Activated CD8-positive, alpha-beta T cell treated with anti-CD3 and anti-CD28 coated beads for 36 hours (primary cell): ENCODE measurements around the gene SERPINH1. TPM values are rescaled to one million over a fixed set of nuclear protein-coding genes. Genes with fewer than 3 reads are reported as not detected.
A peak's percentile ranks its signal among the peaks of the same experiment; 100 is the strongest.

Experiments
- ATAC-seq: fragments of 200-7000 bp; cut with Tn5 transposase; one replicate; pipeline ENCODE4 v1.10.0; 2021; ENCODE audit warnings: mild to moderate bottlenecking, moderate library complexity
- CTCF ChIA-PET: fragments of 350-600 bp; sonication (Branson Sonifier 250); formaldehyde crosslinking; loops from one replicate; lab custom pipeline; 2021; ENCODE audit warnings: antibody characterized with exemption; lab: Charles Lee
- POLR2A ChIA-PET: fragments of 350-600 bp; sonication (Branson Sonifier 250); formaldehyde crosslinking; loops from one replicate; lab custom pipeline; 2021; ENCODE audit warnings: antibody characterized with exemption; lab: Charles Lee
- DNase-seq: peaks from one replicate; pipeline ENCODE4 v3.0.0-alpha.2; 2020
- H3K27ac Mint-ChIP-seq: one replicate; pipeline ENCODE4 v1.8.0; 2021; ENCODE audit warnings: mild to moderate bottlenecking, mixed read lengths
- H3K27me3 Mint-ChIP-seq: one replicate; pipeline ENCODE4 v1.8.0; 2021; ENCODE audit warnings: mixed read lengths
- H3K36me3 Mint-ChIP-seq: one replicate; pipeline ENCODE4 v1.8.0; 2021; ENCODE audit warnings: low read depth, mixed read lengths
- H3K4me1 Mint-ChIP-seq: one replicate; pipeline ENCODE4 v1.8.0; 2021; ENCODE audit warnings: low read depth, mixed read lengths
- H3K4me3 Mint-ChIP-seq: one replicate; pipeline ENCODE4 v1.8.0; 2021; ENCODE audit warnings: mild to moderate bottlenecking, moderate library complexity, mixed read lengths
- H3K9me3 Mint-ChIP-seq: one replicate; pipeline ENCODE4 v1.8.0; 2021; ENCODE audit warnings: mixed read lengths
- intact Hi-C: fragments of 100-400 bp; cut with micrococcal nuclease; formaldehyde crosslinking; loops from one replicate; pipeline ENCODE4 v1.10.0; 2022
- total RNA-seq, 2 experiments: library from RNA; stranded (reverse); gene quantifications; one replicate each; pipeline ENCODE4 v1.2.3, GENCODE V29; 2021
- TF ChIP-seq, protein P1 (sequence below): fragments of 200-600 bp; IDR thresholded peaks from one replicate; pipeline ENCODE4 v1.8.0; 2022; ENCODE audit warnings: antibody characterized with exemption, mild to moderate bottlenecking

SERPINH1 gene
- total RNA-seq, 2 experiments from 2014 or later = 15.7 to 17.7 TPM

DNA sequence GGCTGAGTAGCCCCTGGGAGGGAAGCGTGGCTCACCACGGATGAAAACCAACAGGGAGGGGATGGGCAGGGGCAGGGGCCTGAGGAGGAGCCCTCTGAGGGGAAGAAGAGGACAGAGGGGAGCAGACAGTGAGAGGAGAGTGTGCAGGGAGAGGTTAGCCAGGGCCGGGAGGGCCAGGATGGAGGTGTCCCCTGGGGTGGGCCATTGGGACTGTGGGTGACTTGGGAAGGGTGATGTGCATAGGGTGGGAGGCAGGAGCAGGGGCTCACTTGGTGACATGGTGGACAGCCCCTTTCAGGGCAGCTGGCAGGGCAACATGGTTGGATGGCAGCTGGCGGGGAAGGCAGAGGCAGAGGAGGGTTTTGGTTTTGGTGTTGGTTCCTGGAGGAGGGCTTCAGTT is 30.7 kb upstream of the SERPINH1 start:
- POLR2A ChIA-PET = no interaction called here
- CTCF ChIA-PET = interaction anchor here (0.8 to 8.3 kb wide), 26 partner anchors 8 to 290 kb away, joined by 3 to 130 read pairs (median 4); no protein-coding TSS in a partner anchor
- Mint-ChIP-seq H3K27me3 (no peaks in the 10 kb centered on the region), H3K4me1 (peaks cover 22% of the 10 kb centered on the region), H3K36me3 (no peaks in the 10 kb centered on the region), H3K27ac (no peak overlapping the region), H3K9me3 (no peaks in the 10 kb centered on the region), H3K4me3 (no peak overlapping the region)
- DNase-seq = no peak
- TF ChIP-seq, protein P1, sequence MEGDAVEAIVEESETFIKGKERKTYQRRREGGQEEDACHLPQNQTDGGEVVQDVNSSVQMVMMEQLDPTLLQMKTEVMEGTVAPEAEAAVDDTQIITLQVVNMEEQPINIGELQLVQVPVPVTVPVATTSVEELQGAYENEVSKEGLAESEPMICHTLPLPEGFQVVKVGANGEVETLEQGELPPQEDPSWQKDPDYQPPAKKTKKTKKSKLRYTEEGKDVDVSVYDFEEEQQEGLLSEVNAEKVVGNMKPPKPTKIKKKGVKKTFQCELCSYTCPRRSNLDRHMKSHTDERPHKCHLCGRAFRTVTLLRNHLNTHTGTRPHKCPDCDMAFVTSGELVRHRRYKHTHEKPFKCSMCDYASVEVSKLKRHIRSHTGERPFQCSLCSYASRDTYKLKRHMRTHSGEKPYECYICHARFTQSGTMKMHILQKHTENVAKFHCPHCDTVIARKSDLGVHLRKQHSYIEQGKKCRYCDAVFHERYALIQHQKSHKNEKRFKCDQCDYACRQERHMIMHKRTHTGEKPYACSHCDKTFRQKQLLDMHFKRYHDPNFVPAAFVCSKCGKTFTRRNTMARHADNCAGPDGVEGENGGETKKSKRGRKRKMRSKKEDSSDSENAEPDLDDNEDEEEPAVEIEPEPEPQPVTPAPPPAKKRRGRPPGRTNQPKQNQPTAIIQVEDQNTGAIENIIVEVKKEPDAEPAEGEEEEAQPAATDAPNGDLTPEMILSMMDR = no peak
- ATAC-seq = no peak
- intact Hi-C loops = loop anchor here (5.0 to 10.0 kb wide), 2 partner anchors 144 to 257 kb away; no protein-coding TSS in a partner anchor

DNA sequence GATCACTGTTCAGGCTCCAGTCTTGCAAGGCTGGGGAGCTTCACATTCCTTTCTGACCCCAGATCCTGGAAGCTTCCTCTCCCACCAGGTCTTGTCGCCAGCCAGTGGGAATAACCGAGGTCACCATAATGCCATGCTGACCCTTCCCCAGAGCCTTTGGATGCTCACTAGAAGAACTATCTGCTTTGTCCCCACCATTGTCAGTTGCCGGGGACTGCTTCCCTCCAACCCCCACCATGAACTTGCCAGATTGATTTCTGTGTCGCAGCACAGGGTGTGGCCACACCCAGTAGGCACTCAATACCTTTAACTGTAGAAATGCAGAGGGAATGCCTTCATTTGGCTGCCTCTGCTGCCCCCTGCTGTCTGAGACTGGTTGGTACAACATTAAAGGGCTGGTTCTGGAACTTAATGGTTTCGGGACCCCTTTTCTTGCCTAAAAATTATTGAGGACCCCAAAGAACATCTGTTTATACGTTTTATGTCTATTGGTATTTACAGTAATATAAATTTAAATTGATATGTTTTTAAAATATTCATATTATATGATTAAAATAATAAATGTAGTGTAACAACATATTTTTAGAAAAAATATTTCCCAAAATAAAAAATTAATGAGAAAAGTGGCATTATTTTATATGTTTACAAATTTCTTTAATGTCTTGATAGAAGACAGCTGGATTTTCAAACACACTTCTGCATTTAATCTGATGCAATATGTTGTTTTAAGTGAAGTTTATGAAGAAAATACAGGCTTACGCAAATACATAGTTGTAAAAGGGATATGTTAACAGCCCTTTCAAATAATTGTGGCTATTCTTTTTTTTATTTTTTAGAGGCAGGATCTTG is 29.6 kb upstream of the SERPINH1 start:
- Mint-ChIP-seq H3K36me3 (no peaks in the 10 kb centered on the region), H3K9me3 (no peaks in the 10 kb centered on the region), H3K4me1 (peaks cover 31% of the 10 kb centered on the region), H3K27me3 (no peaks in the 10 kb centered on the region), H3K27ac (no peak overlapping the region), H3K4me3 (no peak overlapping the region)
- TF ChIP-seq, protein P1 = peak; percentile 95
- ChIA-PET CTCF (interaction anchor here (0.7 to 8.3 kb wide), 40 partner anchors 8 to 291 kb away, joined by 3 to 130 read pairs (median 4); no protein-coding TSS in a partner anchor), POLR2A (interaction anchor here (1.0 kb wide), 1 partner anchor 96 kb away, joined by 3 read pairs; no protein-coding TSS in a partner anchor)
- intact Hi-C loops = loop anchor here (1.0 to 10.0 kb wide), 3 partner anchors 87 to 258 kb away; no protein-coding TSS in a partner anchor
- peak; percentile 81 for ATAC-seq
- peak; percentile 89 for DNase-seq

DNA sequence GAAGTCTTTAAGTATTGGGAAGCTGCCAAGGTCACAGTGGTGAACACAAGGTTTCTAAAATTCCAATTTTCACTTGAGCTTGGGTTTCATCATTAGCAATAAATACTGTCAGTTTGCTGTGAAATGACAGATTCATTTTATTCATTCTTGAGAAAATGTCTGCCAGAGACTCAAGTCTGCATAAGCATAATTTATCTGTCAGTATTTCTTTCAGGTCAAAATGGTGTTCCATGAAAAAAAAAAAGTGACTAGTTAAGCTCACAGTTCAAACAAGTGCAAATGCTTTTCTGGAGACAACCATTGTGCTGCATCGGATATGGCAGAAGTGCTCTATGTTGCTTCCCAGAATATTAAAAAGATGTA is 28.2 kb upstream of the SERPINH1 start:
- Mint-ChIP-seq H3K4me3 (no peak overlapping the region), H3K27me3 (peaks cover 3% of the 10 kb centered on the region), H3K36me3 (no peaks in the 10 kb centered on the region), H3K27ac (no peak overlapping the region), H3K9me3 (no peaks in the 10 kb centered on the region), H3K4me1 (peaks cover 41% of the 10 kb centered on the region)
- intact Hi-C loops = loop anchor here (5.0 to 10.0 kb wide), 2 partner anchors 147 to 259 kb away; no protein-coding TSS in a partner anchor
- ChIA-PET POLR2A (interaction anchor here (0.6 to 1.2 kb wide), 2 partner anchors 41 to 143 kb away, joined by 4 read pairs; no protein-coding TSS in a partner anchor), CTCF (interaction anchor here (1.0 to 8.3 kb wide), 13 partner anchors 8 to 284 kb away, joined by 3 to 130 read pairs (median 6); partner anchors contain the start of gene GDPD5)
- ATAC-seq (no peak), DNase-seq (no peak)
- TF ChIP-seq, protein P1 = no peak

DNA sequence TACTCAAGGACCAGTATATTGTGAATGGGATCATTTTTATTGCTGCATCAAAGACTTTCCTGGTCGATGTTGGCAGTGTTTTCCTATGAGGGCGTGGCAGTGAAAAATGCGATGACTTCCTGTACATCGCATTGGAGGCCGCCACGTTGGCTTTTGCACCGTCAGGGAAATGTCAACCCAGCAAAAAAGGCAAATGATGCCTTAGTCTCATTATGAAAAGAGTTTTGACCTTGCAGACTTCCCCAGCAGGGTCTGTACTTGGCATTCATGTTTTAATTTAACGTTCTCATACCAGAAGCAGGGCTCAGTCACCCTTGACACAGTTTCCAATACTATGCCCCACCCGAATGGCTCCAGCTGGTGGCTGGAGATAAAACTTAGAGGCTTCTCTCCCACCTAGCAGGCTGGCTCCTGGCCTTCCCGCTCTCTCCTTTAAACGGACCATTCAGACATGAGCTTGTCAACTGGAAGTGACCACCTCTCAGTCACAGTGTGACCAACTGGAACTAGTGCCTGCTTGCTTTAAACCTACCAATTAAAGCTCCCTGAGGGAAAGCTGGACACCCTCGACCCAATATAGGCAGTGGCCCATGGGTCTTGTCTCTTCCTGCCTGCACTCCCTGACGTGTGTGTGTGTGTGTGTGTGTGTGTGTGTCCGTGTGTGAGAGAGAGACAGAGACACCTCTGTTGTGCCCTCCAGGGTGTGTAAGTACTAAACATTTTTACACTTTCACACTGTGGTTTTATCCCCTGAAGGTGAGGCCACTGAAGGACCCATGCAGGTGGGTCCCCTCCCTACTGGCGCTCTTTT is 27.6 kb upstream of the SERPINH1 start:
- H3K4me3 Mint-ChIP-seq = no peak overlapping the region
- H3K4me1 Mint-ChIP-seq = peaks cover 41% of the 10 kb centered on the region
- H3K27ac Mint-ChIP-seq = no peak overlapping the region
- POLR2A ChIA-PET = interaction anchor here (0.6 to 1.2 kb wide), 3 partner anchors 41 to 144 kb away, joined by 3 to 4 read pairs (median 4); no protein-coding TSS in a partner anchor
- no peaks in the 10 kb centered on the region for H3K36me3 Mint-ChIP-seq
- peaks cover 3% of the 10 kb centered on the region for H3K27me3 Mint-ChIP-seq
- DNase-seq (no peak), ATAC-seq (no peak)
- CTCF ChIA-PET = interaction anchor here (1.0 to 8.3 kb wide), 11 partner anchors 9 to 285 kb away, joined by 3 to 130 read pairs (median 6); partner anchors contain the start of gene GDPD5
- intact Hi-C loops = loop anchor here (5.0 to 10.0 kb wide), 2 partner anchors 147 to 260 kb away; no protein-coding TSS in a partner anchor
- TF ChIP-seq, protein P1 = no peak
- H3K9me3 Mint-ChIP-seq = no peaks in the 10 kb centered on the region
